Measurements from ENCODE around the gene SPATA32.

DNA sequence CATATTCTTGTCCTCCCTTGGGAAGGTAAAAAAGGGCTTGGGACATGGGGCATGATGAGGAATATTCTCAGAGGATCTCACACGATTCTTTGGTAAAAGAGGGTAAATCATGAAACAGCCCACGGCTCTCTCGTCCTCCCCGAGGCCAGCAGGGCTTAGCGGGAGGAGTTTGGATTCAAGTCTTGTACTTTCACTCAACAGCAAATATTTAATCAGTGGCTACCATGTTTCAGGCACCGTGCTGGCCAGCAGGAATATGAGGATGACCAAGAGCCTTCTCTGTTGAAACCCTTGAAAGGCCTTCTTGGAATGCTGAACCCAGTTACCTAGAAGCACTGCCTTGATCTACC lies 46.1 kb upstream of the SPATA32 start:
- no peak for TF ChIP-seq CTCF (IDR thresholded peaks at IDR 0.05)
- TF ChIP-seq POLR2A (IDR thresholded peaks at IDR 0.05) = no peak
- TF ChIP-seq POLR2AphosphoS5 (IDR thresholded peaks at IDR 0.05) = no peak
- TF ChIP-seq EP300 (IDR thresholded peaks at IDR 0.05) = no peak

All from sigmoid colon (tissue), 4 donors.